ENCODE data around the gene PAPOLA. TPM values are rescaled to one million over a fixed set of nuclear protein-coding genes. Genes with fewer than 3 reads are reported as not detected.
A peak's percentile ranks its signal among the peaks of the same experiment; 100 is the strongest.

The PAPOLA gene
- total RNA-seq, 1 donor from 2014 or later: 235 TPM

- H2AFZ ChIP-seq (replicated peaks): no peak overlapping the region
- no peak overlapping the region for H3K27ac Mint-ChIP-seq
- peaks cover 8% of the 10 kb centered on the region for H3K4me1 ChIP-seq
- H3K9me3 Mint-ChIP-seq: no peaks in the 10 kb centered on the region
- TF ChIP-seq EZH2 (IDR thresholded peaks at IDR 0.05): no peak
- H3K27ac ChIP-seq: peak overlapping the region; percentile 68
- H3K27me3 Mint-ChIP-seq (ENCODE audit: insufficient read depth, low read depth): no peaks in the 10 kb centered on the region
- peaks cover 4% of the 10 kb centered on the region for H3F3A ChIP-seq (ENCODE audit: low read depth)
- H3K4me2 ChIP-seq: no peak overlapping the region
- peaks cover 100% of the 10 kb centered on the region for H3K79me2 ChIP-seq (ENCODE audit: low read depth)
- peaks cover 21% of the 10 kb centered on the region for H3K36me3 ChIP-seq
- no peaks in the 10 kb centered on the region for H3K27me3 ChIP-seq
- peaks cover 9% of the 10 kb centered on the region for H3K36me3 Mint-ChIP-seq
- peaks cover 95% of the 10 kb centered on the region for H4K20me1 ChIP-seq (ENCODE audit: low read depth)
- no peaks in the 10 kb centered on the region for H3K9me3 ChIP-seq (ENCODE audit: low read depth)
- H3K4me3 ChIP-seq: no peak overlapping the region
- H3K9ac ChIP-seq: no peak overlapping the region
- no peak overlapping the region for H3K4me3 Mint-ChIP-seq
- peaks cover 7% of the 10 kb centered on the region for H3K4me1 Mint-ChIP-seq
- no peak for DNase-seq (ENCODE audit: low spot score)
Measured at GRCh38 chr14:96519970-96520369, 17.8 kb downstream of the PAPOLA start.

GRCh38 chr14:96525452-96525851, 23.3 kb downstream of the PAPOLA start:
- Mint-ChIP-seq H3K4me3 (no peak overlapping the region), H3K4me1 (no peaks in the 10 kb centered on the region), H3K27me3 (ENCODE audit: insufficient read depth, low read depth) (peaks cover 2% of the 10 kb centered on the region), H3K27ac (no peak overlapping the region), H3K9me3 (no peaks in the 10 kb centered on the region), H3K36me3 (peaks cover 16% of the 10 kb centered on the region)
- peaks cover 76% of the 10 kb centered on the region for H4K20me1 ChIP-seq (ENCODE audit: low read depth)
- no peak overlapping the region for H3K27ac ChIP-seq
- H3K36me3 ChIP-seq: peaks cover 39% of the 10 kb centered on the region
- H3K9me3 ChIP-seq (ENCODE audit: low read depth): no peaks in the 10 kb centered on the region
- H3K9ac ChIP-seq: no peak overlapping the region
- H2AFZ ChIP-seq (replicated peaks): no peak overlapping the region
- no peaks in the 10 kb centered on the region for H3K27me3 ChIP-seq
- no peak for DNase-seq (ENCODE audit: low spot score)
- H3K4me2 ChIP-seq: no peak overlapping the region
- no peak overlapping the region for H3K4me3 ChIP-seq
- peaks cover 72% of the 10 kb centered on the region for H3K79me2 ChIP-seq (ENCODE audit: low read depth)
- no peak for TF ChIP-seq EZH2phosphoT487 (IDR thresholded peaks at IDR 0.05)
- TF ChIP-seq EZH2 (IDR thresholded peaks at IDR 0.05): no peak
- TF ChIP-seq CTCF (IDR thresholded peaks at IDR 0.05): no peak
- H3K4me1 ChIP-seq: no peaks in the 10 kb centered on the region
- no peaks in the 10 kb centered on the region for H3F3A ChIP-seq (ENCODE audit: low read depth)

GRCh38 chr14:96532632-96533031, 30.4 kb downstream of the PAPOLA start:
- H3K4me1 Mint-ChIP-seq: no peaks in the 10 kb centered on the region
- H3K4me3 Mint-ChIP-seq: no peak overlapping the region
- H3K36me3 Mint-ChIP-seq: peaks cover 16% of the 10 kb centered on the region
- no peak overlapping the region for H2AFZ ChIP-seq (replicated peaks)
- peaks cover 16% of the 10 kb centered on the region for H3K79me2 ChIP-seq (ENCODE audit: low read depth)
- no peaks in the 10 kb centered on the region for H3K27me3 Mint-ChIP-seq (ENCODE audit: insufficient read depth, low read depth)
- no peaks in the 10 kb centered on the region for H3K9me3 Mint-ChIP-seq
- H3K36me3 ChIP-seq: peaks cover 32% of the 10 kb centered on the region
- H3K9me3 ChIP-seq (ENCODE audit: low read depth): no peaks in the 10 kb centered on the region
- H3F3A ChIP-seq (ENCODE audit: low read depth): peaks cover 4% of the 10 kb centered on the region
- TF ChIP-seq CTCF (IDR thresholded peaks at IDR 0.05) (no peak), EZH2phosphoT487 (IDR thresholded peaks at IDR 0.05) (no peak), EZH2 (IDR thresholded peaks at IDR 0.05) (no peak)
- H3K27ac ChIP-seq: no peak overlapping the region
- no peaks in the 10 kb centered on the region for H3K27me3 ChIP-seq
- H4K20me1 ChIP-seq (ENCODE audit: low read depth): peaks cover 19% of the 10 kb centered on the region
- H3K4me2 ChIP-seq: no peak overlapping the region
- H3K9ac ChIP-seq: no peak overlapping the region
- H3K4me1 ChIP-seq: no peaks in the 10 kb centered on the region
- no peak overlapping the region for H3K27ac Mint-ChIP-seq
- H3K4me3 ChIP-seq: no peak overlapping the region
- no peak for DNase-seq (ENCODE audit: low spot score)

- H3F3A ChIP-seq (ENCODE audit: low read depth): no peaks in the 10 kb centered on the region
- no peaks in the 10 kb centered on the region for H3K79me2 ChIP-seq (ENCODE audit: low read depth)
- TF ChIP-seq CTCF (IDR thresholded peaks at IDR 0.05) (no peak), EZH2phosphoT487 (IDR thresholded peaks at IDR 0.05) (no peak), EZH2 (IDR thresholded peaks at IDR 0.05) (no peak)
- H3K4me3 Mint-ChIP-seq: no peak overlapping the region
- H3K36me3 Mint-ChIP-seq: peaks cover 15% of the 10 kb centered on the region
- H3K4me3 ChIP-seq: no peak overlapping the region
- no peak overlapping the region for H3K27ac Mint-ChIP-seq
- no peaks in the 10 kb centered on the region for H3K9me3 ChIP-seq (ENCODE audit: low read depth)
- no peak overlapping the region for H3K27ac ChIP-seq
- H3K4me1 ChIP-seq: no peaks in the 10 kb centered on the region
- no peaks in the 10 kb centered on the region for H3K27me3 Mint-ChIP-seq (ENCODE audit: insufficient read depth, low read depth)
- DNase-seq (ENCODE audit: low spot score): no peak
- H3K4me2 ChIP-seq: no peak overlapping the region
- H3K9me3 Mint-ChIP-seq: no peaks in the 10 kb centered on the region
- H2AFZ ChIP-seq (replicated peaks): no peak overlapping the region
- H4K20me1 ChIP-seq (ENCODE audit: low read depth): no peaks in the 10 kb centered on the region
- no peaks in the 10 kb centered on the region for H3K27me3 ChIP-seq
- no peak overlapping the region for H3K9ac ChIP-seq
- no peaks in the 10 kb centered on the region for H3K4me1 Mint-ChIP-seq
- peaks cover 24% of the 10 kb centered on the region for H3K36me3 ChIP-seq
Measured at GRCh38 chr14:96536807-96537206, 34.6 kb downstream of the PAPOLA start.

Measured in neural progenitor cell (in vitro differentiated cells).